Kidney (tissue), 14 donors: Measurements from ENCODE around the gene C5orf46. TPM values are rescaled to one million over a fixed set of nuclear protein-coding genes. Genes with fewer than 3 reads are reported as not detected.
A peak's percentile ranks its signal among the peaks of the same experiment; 100 is the strongest.

ENCODE experiments used
- DNase-seq, 5 donors: peaks; one replicate each; pipeline ENCODE4 v3.0.0-alpha.2; 2013 to 2020
- FAIRE-seq: peaks from 2 replicates; lab custom pipeline; 2012; peaks lifted over from hg19 to GRCh38; lab: Jason Lieb, UNC
- H3K27ac ChIP-seq, 2 donors: one replicate each; pipeline ENCODE4 v1.7.0; 2013; ENCODE audit warnings: low read depth in 2 of 2, low read length in 2 of 2, inconsistent platforms in 1 of 2
- H3K27me3 ChIP-seq: one replicate; pipeline ENCODE4 v1.7.1; 2013; ENCODE audit warnings: low read length, inconsistent platforms; ENCODE audit not compliant: control insufficient read depth, insufficient read depth
- H3K36me3 ChIP-seq, 3 donors: one replicate each; pipeline versions ENCODE4 v1.7.0 to v1.7.1; 2013; ENCODE audit warnings: low read length in 3 of 3, control low read depth in 1 of 3, inconsistent platforms in 1 of 3; ENCODE audit not compliant: insufficient read depth in 3 of 3, control insufficient read depth in 2 of 3
- H3K4me1 ChIP-seq, 3 donors: one replicate each; pipeline versions ENCODE4 v1.7.0 to v1.7.1; 2013; ENCODE audit warnings: low read length in 3 of 3, inconsistent platforms in 1 of 3, low read depth in 1 of 3; ENCODE audit not compliant: control insufficient read depth in 2 of 3, insufficient read depth in 2 of 3
- H3K4me3 ChIP-seq, 3 donors: one replicate each; pipeline versions ENCODE4 v1.7.0 to v1.8.1; 2013; ENCODE audit warnings: low read length in 3 of 3, control low read depth in 1 of 3, inconsistent platforms in 1 of 3
- H3K9ac ChIP-seq, 3 donors: one replicate each; pipeline versions ENCODE4 v1.7.0 to v1.7.1; 2013; ENCODE audit warnings: low read length in 3 of 3, control low read depth in 1 of 3, inconsistent platforms in 1 of 3
- H3K9me3 ChIP-seq, 3 donors: one replicate each; pipeline versions ENCODE4 v1.7.0 to v1.7.1; 2013; ENCODE audit warnings: low read length in 3 of 3, control low read depth in 1 of 3, inconsistent platforms in 1 of 3; ENCODE audit not compliant: control insufficient read depth in 2 of 3, insufficient read depth in 1 of 3
- CTCF ChIP-seq: IDR thresholded peaks from 3 replicates; pipeline ENCODE4 v1.5.1; 2012; ENCODE audit warnings: mild to moderate bottlenecking, moderate library complexity, borderline replicate concordance; ENCODE audit not compliant: insufficient read depth; ENCODE audit errors: extremely low read depth
- intact Hi-C: fragments of 100-400 bp; cut with DNase I; formaldehyde crosslinking; loops from one replicate; pipeline ENCODE4 v1.11.1; 2022
- polyA plus RNA-seq: library from polyadenylated mRNA; stranded (reverse); fragments of 350-450 nt; fragmentation: Illumina TruSeq; extraction: RNeasy Lipid Tissue Mini Kit (QIAGEN cat#74804); gene quantifications from one replicate; pipeline ENCODE4 v1.2.3, GENCODE V29; 2014; ENCODE audit warnings: low read depth, low replicate concordance; ENCODE audit not compliant: insufficient read depth
- total RNA-seq: library from RNA; stranded (reverse); fragmentation: NEBNext Ultra II Directional; extraction: Animal tissue kit (Norgen Biotek cat#: 25700); gene quantifications from one replicate; pipeline ENCODE4 v1.2.1, GENCODE V29; 2021
- donor health status: control.
- donor health status: control.
- donor health status: control.
- donor health status: control.
- donor health status: control.
- donor health status: DM: yes; HTN: yes; CAD: no.
- donor health status: Normal renal cell carcinoma (clear cell type).

C5orf46 gene
- total and polyA plus RNA-seq, 2 donors from 2014 or later = not detected

- Histone ChIP-seq H3K27ac (no peak overlapping the region), H3K27me3 (no peaks in the 10 kb centered on the region), H3K9ac (no peak overlapping the region), H3K4me1 (no peaks in the 10 kb centered on the region), H3K4me3 (no peak overlapping the region), H3K9me3 (no peaks in the 10 kb centered on the region), H3K36me3 (no peaks in the 10 kb centered on the region)
- TF ChIP-seq CTCF = no peak
- intact Hi-C loops = no loop called here
- DNase-seq = no peak
- FAIRE-seq = no peak
These were observed 33.2 kb upstream of the C5orf46 start for GRCh38 chr5:147939431-147940114.

DNA sequence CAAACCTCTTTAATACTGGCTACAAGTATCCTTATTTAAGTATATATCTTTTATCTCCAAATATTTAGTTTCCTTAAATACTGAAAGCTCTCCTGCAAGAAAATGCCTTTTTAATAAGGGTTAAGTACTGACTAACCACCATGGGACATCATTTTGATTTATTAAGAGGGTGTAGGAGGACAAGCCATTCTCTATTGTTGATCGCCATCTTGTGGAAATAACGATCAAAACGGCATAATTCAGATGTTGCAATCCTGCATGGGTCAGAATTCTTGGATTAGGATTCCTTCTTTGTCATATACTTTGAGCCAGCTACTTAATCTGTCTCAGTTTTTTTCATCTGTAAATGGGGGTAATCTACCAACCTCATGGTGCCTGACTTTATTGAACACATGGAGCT is 28.7 kb upstream of the C5orf46 start:
- DNase-seq = peak in 2 of 5 donors; percentile 25 to 30
- no peak overlapping the region for H3K4me3 ChIP-seq
- peak; percentile 8 for TF ChIP-seq CTCF
- H3K9me3 ChIP-seq = no peaks in the 10 kb centered on the region
- FAIRE-seq = no peak
- no peaks in the 10 kb centered on the region for H3K4me1 ChIP-seq
- intact Hi-C loops = no loop called here
- H3K27ac ChIP-seq = no peak overlapping the region
- H3K36me3 ChIP-seq = no peaks in the 10 kb centered on the region
- H3K27me3 ChIP-seq = no peaks in the 10 kb centered on the region
- no peak overlapping the region for H3K9ac ChIP-seq

DNA sequence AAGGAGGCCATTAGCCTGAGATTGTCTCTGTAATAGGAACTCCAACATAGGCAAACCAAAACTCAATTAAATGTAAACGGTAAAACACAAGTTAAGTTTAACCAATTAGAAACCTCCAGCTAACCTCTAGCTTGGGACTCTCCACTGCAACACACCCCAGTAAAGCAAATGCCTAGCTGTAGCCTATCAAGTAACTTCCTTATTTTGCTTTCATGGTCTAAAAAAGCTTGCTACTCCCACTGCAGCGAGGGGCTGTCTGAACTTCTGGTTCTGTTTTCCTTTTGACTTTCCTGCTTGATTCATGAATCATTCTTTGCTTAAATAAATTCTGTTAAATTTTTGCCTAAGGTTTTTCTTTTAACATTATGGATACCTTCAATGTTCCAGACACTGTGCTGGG is 24.4 kb upstream of the C5orf46 start:
- no peak overlapping the region for H3K27ac ChIP-seq
- no peaks in the 10 kb centered on the region for H3K9me3 ChIP-seq
- H3K9ac ChIP-seq = no peak overlapping the region
- DNase-seq (no peak), FAIRE-seq (no peak)
- no peaks in the 10 kb centered on the region for H3K36me3 ChIP-seq
- no peak for TF ChIP-seq CTCF
- H3K4me3 ChIP-seq = no peak overlapping the region
- H3K4me1 ChIP-seq = no peaks in the 10 kb centered on the region
- intact Hi-C loops = no loop called here
- no peaks in the 10 kb centered on the region for H3K27me3 ChIP-seq

DNA sequence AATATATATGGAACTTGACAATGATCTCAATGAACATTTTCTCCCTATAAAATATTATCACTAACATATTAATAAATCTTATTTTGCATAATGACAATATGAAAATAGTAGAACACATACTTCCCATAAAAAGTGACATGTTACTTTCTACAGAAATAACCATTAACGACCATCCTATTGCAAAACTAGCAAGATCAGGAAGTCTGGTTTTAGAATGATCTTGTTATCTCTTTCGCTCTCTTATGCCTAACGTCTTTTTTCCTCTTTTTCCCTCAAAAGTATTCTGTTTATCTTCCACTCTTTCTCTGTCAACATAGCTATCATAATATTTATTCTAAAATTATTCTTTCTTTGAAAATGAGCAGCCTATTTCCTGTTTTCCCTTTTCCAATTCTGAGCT is 21.6 kb upstream of the C5orf46 start:
- DNase-seq (no peak), FAIRE-seq (no peak)

More for the DNA sequence above, 21.6 kb upstream of the C5orf46 start:
- intact Hi-C loops = no loop called here
- H3K36me3 ChIP-seq = no peaks in the 10 kb centered on the region
- H3K9ac ChIP-seq = no peak overlapping the region
- H3K4me3 ChIP-seq = no peak overlapping the region
- no peak overlapping the region for H3K27ac ChIP-seq
- no peaks in the 10 kb centered on the region for H3K27me3 ChIP-seq
- H3K4me1 ChIP-seq = no peaks in the 10 kb centered on the region
- H3K9me3 ChIP-seq = no peaks in the 10 kb centered on the region
- TF ChIP-seq CTCF = no peak
